Stimulated activated CD8-positive, alpha-beta memory T cell treated with anti-CD3 and anti-CD28 coated beads, Interleukin-4, amount 100 ng/mL, for 48 hours (primary cell): ENCODE results near the gene GNB2.
"Not testable (repeated sequence)": the region's sequence is repeated elsewhere in the genome, so short reads cannot be mapped to it uniquely, and the experiment has no call there.

Experiments
- DNase-seq: peaks from one replicate; pipeline ENCODE4 v3.0.0-alpha.2; 2020

GNB2 gene

DNA sequence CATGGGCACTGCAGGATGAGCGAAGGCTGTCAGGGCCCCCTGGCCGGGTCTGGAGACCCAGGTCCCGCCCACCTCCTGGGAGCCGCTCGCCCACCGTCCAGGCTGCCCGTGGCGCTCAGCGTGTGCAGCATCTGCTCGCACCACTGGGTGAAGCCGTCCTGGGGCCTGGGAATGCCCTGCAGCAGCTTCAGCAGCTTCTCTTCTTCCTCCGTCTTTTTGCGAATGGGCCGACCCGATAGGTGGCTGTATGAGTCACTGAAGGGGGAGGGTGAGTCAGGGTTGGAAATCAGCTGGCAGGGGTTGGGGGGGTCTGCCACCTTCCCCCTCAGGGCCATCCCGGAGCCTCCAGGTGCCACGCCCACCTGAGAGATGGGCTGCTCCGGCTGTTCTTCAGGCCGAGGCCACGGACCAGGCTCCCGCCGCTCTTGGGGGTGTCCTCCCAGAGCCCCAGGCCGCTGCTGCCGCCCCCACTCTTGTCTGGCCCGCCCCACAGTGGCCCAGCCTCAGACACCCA is 8.7 kb downstream of the GNB2 start:
- peak; percentile 54 for DNase-seq

DNA sequence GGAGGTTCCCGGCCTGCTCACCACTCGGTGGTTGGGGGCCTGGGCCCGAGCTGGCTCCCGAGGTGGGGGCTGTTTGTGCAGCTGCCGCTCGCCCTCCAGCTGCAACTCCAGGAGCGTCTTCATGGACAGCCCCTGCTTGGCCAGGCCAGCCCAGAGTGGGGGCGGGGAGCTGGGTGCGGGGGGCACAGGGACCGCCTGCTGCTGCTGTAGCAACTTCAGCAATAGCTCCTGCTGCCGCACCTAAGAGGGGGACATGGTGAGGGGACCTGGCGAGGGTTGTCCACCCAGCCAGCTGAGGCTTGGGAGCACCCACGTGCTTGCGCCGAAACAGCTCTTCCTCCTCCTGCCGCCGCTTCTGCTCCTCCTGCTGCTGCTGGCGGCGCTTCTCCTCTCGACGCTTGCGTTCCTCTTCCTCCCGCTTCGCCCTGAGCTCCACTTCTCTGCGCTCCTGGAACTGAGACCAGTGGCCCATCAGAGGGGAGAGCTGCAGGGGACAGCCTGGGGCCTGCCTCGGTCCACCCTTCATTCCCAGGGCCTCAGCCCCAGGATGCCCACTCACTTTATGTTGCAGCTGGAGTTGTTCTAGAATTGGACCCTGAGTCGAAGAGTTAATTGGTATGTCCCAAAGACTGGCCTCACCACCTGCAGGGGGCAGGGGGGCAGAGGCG is 9.6 kb downstream of the GNB2 start:
- DNase-seq: no peak

DNA sequence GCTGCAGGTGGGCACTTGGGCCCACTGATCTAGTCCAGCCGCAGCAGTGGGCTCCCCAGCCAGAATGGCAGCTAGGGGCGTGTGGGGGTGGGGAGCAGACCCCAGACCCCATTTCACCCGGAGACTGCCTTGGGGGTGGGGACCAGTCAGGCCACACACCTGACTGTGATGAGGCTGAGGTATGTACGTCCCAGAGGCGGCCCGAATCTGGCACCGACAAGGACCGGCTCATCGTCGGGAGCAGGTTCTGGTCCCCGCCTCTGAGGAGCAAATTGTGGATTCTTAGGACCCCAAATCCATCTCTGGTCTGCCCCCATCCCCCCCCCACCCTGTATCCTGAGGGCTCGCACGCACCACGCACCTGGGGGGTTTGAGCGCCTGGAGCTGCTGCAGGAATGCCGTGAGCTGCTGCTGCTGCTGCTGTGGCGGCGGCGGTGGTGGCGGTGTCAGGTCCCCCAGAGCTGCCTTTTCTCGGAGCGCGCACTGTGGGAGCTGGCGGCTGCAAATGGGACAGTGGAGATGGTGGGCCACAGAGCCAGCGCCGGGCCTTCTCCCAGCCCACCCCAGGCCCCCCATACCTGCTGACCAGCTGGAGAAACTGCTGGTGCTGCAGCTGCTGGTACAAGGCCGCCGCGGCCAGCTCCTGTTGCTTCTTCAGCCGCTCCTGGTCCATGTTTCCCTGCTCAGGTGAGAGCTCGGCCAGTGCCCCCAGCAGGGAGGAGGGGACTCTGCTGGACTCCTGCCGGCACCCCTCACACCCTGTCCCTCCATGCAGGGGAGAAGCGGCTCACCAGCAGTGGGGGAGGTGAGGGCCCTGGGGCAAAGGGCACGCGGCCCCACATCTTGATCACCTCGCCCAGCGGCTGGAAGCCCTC is 10.4 kb downstream of the GNB2 start:
- DNase-seq: no peak

DNA sequence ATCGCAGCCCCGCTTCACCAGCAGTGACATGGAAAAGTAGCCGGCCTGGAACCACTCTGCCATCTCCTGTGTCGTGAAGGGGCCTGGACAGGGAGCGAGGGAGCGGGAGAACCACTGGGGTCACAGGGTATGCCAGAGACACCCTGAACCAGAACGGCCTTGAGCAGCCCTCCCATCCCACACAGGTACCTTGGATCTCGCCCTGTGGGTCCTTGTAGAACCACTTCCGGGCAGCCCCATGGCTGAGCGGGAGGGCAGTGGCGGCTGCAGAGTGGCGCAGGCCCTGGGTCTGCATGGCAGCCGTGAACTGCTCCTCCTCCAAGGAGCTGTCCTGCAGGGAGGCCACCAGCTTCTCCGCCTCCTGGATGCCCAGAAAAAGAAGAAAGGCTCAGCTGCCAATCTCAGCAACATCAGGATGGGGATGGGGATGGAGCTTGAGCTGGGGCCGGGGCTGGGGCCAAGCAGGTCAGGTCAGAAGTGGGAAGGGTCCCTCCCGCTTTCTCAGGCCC is 11.0 kb downstream of the GNB2 start:
- no peak for DNase-seq

DNA sequence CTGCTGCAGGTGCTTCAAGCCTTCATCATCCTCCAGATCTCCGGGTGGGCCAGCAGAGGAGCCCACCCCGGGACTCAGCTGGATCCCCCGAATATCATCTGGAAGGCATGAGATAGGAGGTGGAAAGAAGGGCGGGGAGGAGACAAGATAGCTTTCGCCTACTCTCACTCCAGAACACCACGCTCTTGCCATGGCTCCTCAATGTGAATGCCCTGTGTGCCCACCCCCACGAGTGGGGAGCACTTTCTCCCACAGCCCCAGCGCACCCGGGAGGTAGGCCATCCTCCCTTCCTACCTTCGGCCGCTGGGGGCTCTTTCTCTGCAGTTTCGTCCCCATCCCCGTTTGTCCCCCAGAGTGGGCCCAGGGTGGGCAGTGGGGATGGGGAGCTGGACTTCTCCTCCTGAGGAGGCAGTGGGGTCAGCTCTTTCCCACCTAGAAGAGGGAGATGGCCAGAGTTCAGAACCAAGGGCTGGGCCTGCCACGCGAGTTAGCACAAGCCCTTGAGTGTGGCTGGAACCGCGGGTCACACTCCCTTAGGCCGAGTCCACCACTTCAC is 11.6 kb downstream of the GNB2 start:
- DNase-seq: no peak

DNA sequence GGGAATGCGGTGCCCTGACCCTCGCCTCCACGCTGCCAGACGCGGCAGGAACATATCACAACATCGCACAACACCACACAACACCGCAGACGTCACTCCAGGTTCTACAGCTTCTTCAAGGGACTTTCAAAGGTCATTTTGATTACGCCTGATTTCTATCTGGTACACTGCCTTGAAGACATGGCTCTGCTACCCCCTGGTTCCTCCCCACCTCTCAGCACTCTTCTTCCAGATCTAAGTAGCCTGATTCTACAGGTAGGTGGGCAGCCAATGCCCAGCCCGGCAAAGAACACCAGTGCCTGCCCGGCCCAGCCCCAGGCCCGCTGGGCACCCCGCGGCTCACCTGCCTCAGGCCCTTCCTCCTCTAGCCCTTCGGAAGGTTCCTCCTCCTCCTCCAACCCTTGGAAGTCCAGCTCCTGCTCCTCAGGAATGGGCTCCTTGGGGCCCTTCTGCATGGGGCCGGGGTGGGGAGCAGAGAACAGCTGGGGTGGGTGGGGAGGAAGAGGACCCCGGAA is 12.1 kb downstream of the GNB2 start:
- DNase-seq: no peak

DNA sequence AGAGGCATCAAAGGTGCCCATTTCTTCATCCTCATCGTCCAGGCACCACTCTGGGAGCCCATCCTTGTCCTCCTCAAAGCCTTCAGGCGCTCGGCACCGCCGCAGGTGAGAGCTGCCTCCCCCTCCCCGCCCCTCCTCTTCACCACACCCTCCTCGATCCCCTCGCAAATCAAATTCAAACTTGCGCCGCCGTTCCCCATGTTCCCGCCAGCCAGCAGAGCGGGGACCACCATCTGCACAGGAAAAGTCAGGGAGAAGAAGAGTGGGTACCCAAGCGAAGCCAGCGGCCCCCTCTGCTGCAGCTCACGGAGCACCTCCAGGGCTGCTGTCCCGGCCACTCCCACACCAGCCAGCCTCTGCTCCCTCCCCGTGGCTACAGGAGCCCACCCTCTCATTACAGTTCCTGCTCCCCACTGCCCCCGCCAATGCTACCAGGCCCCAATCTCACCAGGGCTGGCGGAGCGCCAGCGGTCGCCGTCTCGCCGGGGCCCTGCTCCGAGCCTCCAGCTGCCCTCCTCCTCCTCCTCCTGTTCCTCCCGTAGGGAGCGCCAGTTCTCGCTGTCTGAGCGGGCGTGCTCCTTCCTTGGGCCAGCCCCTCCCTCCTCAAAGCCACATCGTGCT is 12.8 kb downstream of the GNB2 start:
- DNase-seq: no peak

DNA sequence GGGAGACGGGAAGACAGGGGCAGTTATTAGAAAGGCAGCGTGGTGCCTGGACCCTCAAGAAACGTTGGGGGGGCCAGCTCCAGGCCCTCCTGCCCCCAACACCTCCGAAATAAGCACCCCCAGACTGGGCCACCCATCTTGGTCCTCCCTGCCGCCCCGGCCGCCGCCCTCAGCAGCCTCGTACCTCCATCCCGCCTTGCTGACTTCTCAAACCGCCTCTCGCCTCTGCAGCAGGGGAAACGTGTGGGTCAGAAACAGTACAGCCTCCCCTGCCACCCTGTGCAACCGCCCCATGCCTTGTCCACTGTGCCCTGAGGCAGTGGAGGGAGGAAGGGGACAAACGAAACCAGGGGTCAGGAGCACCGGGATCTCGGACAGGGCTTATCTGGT is 13.3 kb downstream of the GNB2 start:
- no peak for DNase-seq

DNA sequence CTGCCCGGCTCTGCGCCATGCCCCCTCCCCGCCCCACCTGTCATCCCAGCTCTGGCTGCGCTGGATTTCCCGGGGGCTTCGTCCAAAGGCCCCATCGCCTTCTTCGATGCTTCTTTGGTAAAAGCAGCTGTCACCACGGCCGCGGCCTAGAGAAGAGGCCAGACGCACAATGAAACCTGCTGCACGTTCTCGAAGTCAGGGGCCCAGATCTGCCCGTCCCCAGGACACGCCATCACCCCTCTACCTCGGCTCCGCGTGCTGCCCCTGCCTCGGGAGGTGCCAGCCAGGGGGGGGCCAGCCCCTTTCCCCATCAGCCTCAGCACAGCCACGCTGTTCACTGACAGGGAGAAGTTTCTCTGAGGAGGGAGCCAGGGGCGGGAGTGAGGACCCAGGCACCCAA is 13.7 kb downstream of the GNB2 start:
- DNase-seq: no peak

DNA sequence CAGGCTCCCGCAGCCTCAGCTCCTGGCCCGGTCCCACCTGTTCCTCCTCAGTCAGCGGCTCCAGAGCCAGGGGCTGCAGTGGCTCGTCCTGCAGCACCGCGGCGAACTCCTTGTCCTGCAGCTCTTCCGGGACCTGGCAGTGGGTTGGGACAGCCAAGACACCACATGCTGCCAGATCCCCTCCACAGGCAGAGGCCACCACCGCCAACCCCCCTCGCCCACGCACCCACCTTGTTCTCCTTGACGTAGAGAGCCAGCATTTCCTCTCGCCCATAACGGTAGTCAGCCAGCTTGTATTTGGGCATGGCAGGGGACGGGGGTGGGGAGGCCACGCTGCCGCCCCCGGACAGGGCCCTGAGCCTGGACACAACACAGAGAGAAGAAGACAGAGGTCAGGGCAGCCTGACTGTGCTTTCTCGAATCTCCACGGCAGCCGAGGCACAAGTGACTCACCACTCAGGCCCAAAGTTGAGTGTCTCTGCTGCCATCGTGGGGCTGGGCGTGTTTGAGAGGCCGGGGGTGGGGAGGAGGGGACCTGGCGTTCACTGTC is 14.3 kb downstream of the GNB2 start:
- DNase-seq: no peak

DNA sequence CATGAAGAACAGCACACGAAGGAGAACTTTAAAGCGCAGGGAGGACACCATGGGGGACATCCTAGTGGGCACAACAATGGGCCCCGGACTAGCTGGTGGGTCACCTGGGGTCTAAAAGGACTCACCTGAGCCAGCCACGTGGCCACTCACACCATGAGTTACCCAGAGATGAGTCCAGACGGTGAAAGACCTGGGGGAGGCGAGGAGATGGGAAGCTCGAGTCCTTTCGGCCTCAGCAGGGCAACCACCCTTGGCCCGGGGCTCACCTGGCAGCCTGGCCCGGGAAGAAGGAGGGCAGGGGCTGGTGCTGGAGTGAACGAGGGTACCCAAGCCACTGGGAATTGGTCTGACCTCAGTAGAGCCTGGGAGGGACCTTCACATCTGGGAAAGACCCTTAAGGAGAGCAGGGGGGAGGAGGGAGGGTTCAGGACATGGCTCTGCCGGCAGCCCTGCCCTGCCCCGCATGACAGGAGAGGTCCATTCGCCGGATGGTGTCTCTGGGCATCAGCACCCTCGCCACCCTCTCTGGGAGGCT is 14.9 kb downstream of the GNB2 start:
- DNase-seq: no peak

DNA sequence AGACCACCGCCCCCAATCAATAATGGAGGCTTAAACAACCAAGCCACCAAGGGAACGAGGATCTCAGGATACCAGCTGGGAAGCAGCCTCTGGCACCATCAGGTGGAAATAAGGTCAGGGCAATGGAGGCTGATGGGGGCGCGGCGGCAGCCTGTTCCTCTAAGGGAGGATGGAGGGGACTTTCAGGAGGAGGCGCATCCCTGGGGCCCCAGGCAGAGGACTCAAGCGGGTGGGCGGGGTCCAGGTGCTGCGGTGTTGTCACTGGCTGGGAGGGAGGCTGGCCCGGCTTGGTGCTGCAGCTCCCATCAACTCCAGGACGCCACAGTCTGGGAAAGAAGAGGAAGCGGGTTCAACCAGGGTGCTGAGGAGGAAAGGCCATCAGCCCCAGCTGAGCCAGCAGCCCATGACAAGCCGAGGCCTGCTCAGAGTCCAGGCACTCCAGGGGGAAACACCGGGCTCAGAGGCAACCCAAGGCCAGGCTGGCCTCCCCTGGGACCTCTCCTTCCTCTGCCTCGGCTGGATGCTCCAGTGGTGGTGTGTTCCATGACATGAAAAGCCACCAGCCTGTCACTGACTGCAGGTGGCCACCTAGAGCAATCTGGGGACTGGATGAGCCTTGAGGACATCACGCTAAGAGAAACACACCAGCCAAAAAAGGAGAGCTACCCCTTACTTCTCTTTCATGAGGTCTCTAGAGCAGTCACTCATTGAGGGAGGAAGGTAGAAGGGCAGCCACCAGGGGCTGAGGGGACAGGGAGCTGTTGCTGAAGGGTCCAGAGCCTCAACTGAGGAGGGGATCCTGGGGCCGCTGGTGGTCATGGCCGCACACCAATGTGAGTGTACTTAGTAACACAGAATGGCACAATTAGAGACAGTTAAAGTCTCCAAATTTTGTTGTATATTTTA is 15.9 kb downstream of the GNB2 start:
- DNase-seq: no peak

DNA sequence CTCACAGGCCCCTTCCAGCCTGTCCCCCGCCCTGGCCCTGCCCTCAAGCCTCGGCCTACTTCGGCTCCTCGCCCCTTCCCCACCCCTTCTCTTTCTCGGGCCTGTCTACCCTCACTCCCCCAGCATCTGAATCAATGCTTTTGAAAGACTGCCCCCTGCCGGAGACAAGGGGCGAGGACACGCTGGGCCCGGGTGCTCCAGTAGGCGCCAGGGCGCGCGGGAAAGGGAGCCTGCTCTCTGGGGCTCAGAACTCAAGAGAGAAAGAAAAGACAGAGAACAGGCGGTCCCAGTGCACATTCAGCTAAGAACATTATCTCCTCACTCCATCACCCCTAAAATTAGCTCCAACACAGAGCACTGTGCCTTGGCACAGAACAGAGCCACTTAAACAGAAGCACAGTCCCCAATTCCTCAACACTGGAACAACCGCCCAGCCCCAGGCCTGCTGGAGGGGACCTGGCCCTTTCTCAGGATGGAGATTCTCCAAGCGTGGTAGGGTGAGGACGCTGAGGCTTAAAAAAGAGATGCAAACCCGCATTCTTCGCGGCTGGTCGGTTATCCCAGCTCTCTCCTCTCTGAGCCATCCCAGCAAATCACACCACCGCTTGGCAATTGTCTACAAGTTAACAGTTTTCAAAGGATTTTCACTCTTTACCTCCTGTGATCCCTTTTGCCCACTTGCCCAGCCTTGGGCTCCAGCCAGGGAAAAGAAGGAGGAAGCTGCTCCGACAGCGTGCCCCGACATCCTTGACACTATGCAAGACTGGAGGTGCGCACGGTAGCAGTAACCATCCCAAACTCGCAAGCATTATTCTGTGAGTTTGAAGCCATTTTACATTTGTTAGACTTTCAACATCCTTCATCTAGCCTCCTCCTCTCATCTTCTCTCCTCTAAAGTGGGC is 18.4 kb downstream of the GNB2 start:
- DNase-seq: peak; percentile 92

DNA sequence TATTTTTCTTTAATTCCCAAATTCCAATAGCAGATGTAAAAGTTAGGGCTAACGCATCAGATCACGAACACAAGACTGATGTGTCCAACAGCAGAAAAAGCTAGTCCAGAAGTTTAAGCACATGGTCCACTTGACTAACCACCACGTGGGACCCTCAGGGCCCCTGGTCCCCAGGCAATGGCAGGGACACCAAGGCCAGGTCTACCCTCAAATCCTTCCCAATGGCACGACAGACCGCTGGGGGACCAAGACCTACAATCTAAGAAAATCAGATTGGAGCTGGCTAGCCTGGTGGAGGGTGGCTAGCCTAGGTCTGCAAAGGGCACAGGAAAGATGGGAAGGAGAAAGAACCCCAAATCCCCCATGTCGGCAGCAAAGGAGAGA is 19.0 kb downstream of the GNB2 start:
- no peak for DNase-seq

DNA sequence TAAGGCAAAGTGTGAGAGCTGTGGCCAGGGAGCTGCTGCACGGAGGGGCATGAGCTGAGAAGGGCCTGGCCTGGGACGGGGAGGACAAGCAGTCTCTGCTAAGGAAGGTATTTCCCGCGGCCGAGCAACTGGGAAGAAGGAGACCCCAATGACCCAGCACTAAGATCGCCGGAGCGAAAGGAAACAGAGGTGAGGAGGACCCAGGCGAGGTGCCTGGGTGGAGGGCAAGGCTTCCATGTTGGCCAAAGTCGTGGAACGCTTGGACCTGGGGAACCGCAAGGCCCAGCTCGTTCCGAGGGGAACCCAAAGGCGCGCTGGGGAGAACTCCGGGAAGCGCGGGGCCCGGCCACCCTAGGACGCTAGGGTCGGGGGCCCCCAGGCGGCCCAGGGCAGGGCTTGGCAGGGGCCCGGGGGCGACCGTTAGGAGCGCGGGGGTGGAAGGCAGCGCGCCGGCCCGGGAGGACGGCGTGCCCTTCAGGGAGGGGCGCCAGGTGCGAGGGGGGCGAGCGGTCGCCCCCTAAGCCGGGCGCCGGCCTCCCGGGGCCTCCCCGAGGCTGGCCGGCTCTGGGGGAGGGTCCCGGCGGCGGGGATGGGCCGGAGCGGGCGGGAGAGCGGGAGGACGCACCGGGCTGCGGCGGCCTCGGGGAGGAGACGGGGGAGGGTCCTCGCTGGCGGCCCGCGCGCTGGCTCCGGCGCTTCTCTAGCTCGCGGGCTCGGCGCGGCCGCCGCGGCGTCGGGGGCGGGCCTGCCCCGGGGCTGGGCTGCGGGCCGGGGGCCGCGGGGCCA is 20.0 kb downstream of the GNB2 start:
- DNase-seq: no peak

DNA sequence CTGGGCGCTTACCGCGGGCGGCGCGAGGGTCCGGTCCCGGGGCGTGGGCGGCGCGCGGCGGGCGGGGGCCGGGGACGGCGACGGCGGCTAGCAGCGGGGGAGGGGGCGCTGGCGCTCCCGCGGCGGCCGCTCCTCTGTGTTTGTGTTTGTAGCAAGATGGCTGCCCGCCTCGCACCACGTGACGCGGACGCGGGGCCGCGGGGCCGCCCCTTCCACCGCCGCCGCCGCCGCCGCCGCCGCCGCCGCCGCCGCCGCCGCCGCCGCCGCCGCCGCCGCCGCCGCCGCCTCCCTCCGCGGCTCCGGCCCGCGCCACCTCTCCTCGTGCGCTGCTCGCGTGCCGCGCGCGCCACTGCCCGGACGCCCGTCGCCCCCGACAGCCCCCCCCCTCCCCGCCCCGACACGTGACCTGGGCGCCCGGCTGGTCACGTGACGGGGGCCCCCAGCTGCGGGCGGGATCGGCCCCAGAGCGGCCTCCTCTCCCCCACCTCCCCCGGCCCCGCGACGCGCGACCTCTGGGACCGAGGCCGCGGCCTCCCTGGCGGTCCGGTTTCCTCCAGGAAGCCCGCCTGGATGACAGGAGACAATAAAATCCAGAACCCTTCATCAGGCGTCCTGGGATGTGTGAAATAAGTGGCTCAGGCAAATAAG is 20.7 kb downstream of the GNB2 start, which contains the start of gene GIGYF1:
TSS of gene GIGYF1 (minus strand) at position 153 of the 648 bp plus-strand sequence. CDS start 6,012 bp downstream, outside the sequence.
- DNase-seq: peak; percentile 77

DNA sequence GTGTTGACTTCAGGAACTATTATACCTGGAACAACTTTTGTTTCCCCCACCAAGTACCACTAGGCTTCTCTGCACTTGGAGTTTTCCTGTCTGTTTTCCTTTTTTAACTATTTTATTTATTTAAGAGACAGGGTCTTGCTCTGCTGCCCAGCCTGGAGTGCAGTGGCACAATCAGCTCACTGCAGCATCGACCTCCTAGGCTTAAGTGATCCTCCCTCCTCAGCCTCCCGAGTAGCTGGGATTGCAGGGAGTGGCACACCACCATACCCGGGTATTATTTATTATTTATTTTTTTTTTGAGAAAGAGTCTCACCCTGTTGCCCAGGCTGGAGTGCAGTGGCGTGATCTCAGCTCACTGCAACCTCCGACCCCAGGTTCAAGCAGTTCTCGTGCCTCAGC is 22.6 kb downstream of the GNB2 start:
- DNase-seq: no peak

DNA sequence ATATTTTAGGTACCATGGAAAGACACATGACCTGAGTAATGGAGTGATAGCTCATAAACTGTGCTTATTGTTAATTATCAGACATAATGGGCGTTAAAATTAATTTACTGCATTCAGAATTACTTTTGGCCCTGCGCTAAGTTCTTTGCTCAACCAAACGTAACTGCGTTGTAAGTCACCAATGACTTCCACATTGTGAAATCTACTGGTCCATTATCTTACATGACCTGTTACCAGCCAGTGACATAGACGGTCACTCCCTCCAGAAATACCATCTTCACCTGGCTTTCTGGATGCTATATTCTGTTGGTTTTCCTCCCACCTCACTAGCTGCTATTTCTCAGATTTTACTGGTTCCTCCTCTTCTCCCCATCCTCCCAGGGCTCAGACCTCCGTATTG is 25.5 kb downstream of the GNB2 start:
- DNase-seq: no peak

DNA sequence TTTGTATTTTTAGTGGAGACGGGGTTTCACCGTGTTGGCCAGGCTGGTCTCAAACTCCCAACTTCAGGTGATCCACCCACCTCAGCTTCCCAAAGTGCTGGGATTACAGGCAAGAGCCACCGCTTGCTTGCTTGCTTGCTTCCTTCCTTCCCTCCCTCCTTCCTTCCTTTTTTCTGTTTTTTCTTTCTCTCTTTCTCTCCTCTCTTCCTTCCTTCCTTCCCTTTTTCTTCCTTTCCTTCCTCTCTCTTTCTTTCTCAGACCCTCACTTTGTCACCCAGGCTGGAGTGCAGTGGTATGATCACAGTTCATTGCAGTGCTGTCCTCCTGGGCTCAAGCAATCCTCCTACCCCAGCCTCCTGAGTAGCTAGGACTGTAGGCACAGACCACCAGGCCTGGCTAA is 27.5 kb downstream of the GNB2 start:
- DNase-seq: not testable (repeated sequence)
